ENCODE measurements around the gene PHF23.

Gene PHF23

DNA sequence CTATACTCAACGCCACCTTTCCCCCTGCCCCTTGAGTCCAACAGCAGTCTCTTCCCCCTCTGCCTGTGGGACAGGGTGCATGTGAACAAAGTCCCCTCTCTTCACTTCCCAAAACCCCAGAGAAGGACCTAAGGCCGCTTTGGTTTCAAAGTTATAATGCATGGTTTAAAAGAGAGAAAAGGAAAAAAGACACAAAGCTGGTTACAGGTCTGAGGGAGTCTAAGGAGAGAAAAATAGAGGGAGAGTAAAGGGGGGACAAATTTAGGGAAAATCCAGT is 4.1 kb upstream of the PHF23 start:
- Histone ChIP-seq H3K27ac (peak overlapping the region; percentile 94), H3K9ac (no peak overlapping the region), H3K4me3 (ENCODE audit: low read depth, low read length) (peak overlapping the region; percentile 94), H2AFZ (peak overlapping the region; percentile 81), H3K27me3 (ENCODE audit: control insufficient read depth, insufficient read depth, low read length) (no peaks in the 10 kb centered on the region), H3K79me2 (peaks cover 16% of the 10 kb centered on the region), H3K4me1 (peaks cover 17% of the 10 kb centered on the region), H3K9me3 (ENCODE audit: control insufficient read depth, low read length) (no peaks in the 10 kb centered on the region), H3K36me3 (ENCODE audit: control insufficient read depth, insufficient read depth, low read length) (no peaks in the 10 kb centered on the region), H3K4me2 (ENCODE audit: low read length) (peak overlapping the region; percentile 98)
- TF ChIP-seq, protein P1, sequence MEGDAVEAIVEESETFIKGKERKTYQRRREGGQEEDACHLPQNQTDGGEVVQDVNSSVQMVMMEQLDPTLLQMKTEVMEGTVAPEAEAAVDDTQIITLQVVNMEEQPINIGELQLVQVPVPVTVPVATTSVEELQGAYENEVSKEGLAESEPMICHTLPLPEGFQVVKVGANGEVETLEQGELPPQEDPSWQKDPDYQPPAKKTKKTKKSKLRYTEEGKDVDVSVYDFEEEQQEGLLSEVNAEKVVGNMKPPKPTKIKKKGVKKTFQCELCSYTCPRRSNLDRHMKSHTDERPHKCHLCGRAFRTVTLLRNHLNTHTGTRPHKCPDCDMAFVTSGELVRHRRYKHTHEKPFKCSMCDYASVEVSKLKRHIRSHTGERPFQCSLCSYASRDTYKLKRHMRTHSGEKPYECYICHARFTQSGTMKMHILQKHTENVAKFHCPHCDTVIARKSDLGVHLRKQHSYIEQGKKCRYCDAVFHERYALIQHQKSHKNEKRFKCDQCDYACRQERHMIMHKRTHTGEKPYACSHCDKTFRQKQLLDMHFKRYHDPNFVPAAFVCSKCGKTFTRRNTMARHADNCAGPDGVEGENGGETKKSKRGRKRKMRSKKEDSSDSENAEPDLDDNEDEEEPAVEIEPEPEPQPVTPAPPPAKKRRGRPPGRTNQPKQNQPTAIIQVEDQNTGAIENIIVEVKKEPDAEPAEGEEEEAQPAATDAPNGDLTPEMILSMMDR (IDR thresholded peaks at IDR 0.05): no peak

DNA sequence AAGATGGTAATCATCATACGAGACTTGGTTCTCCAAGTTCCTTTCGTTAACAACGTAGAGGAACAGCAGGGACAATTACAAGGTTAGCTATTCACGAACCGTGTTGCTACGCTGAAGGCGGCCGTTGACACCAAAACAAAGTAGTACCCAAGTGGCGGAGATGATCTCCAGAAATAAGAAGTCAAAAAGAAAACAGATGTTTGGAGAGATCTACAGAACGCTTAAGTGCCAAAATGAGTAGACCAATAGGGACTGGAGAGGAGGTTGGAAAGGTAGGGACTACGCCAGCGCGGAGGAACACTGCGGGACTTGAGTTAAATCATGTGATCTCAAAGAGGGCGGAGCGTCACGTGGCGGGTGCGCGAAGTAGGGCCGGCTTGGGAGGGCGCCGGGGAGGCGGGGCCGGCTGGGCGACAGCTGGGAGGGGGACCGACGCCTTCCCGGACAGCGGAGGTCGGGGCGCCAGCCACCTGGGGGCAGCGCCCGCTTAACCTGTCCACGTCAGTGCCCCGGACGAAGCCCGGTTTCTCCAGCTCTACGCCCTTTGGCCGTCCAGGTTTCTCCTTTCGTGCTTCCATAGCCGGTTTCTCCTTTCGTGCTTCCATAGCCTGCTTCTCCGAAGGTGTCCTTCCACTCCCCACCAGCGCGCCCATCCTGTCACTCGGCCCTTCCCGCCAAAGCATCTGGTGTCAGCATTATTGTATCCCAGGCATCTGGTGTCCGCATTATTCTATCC is 3.6 kb upstream of the PHF23 start:
- no peaks in the 10 kb centered on the region for H3K27me3 ChIP-seq (ENCODE audit: control insufficient read depth, insufficient read depth, low read length)
- H3K9me3 ChIP-seq (ENCODE audit: control insufficient read depth, low read length): no peaks in the 10 kb centered on the region
- H3K9ac ChIP-seq: peak overlapping the region; percentile 33
- TF ChIP-seq, protein P1 (IDR thresholded peaks at IDR 0.05): peak; percentile 11
- H2AFZ ChIP-seq: peak overlapping the region; percentile 81
- H3K4me3 ChIP-seq (ENCODE audit: low read depth, low read length): peak overlapping the region; percentile 94
- peaks cover 17% of the 10 kb centered on the region for H3K4me1 ChIP-seq
- H3K36me3 ChIP-seq (ENCODE audit: control insufficient read depth, insufficient read depth, low read length): no peaks in the 10 kb centered on the region
- H3K27ac ChIP-seq: peak overlapping the region; percentile 94
- H3K4me2 ChIP-seq (ENCODE audit: low read length): peak overlapping the region; percentile 98
- H3K79me2 ChIP-seq: peaks cover 15% of the 10 kb centered on the region

DNA sequence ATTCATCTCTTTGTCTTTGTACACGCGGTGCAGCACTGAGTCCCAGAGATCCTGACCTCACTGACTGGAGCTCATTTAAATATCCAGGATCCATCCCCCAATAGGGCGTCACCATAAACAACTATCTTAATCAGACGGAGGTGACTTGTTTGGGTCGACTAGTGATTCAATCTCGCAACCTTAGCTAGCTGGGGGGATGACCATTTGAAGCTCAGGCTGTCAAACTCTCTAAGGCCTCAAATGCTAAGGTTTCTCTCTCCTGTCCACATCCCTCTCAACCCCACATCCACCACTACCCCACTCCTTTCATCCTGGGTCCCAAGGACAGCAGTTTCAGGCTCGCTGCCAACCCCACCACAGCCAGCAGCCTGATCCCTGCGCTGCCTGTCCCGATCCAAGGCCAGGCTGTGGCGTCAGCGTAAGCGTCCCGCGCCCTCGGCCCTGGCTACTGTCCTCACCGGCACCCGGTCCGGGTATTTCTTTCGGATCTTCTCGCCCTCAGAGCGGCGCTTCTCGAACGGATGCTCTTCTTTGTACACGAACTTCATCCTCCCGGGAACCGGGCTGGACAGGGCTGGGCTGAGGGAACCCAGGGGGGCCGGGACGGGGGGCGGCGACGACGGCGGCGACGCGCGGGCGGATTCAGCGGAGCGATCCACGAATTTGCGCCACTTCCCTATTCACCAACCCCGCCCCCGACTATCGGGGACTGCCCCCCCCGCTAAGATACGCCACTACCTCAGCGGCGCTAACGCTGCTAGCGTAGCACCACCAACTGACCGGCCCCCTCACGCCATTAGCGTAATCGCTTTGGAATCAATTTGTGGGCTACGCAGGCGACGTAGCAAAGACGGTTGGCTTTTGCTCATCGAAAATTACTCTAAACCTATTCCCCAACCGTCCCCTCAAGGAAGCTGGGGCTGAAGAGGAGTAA is 2.8 kb upstream of the PHF23 start, which contains the start of gene GABARAP:
Gene GABARAP, minus strand, starts transcription at position 667 of the 934 bp plus-strand sequence. Its CDS starts 119 bp downstream, at position 548.
- H3K4me2 ChIP-seq (ENCODE audit: low read length): peak within 1 kb of the TSS; percentile 98
- H3K4me3 ChIP-seq (ENCODE audit: low read depth, low read length): peak within 1 kb of the TSS; percentile 94
- no peaks in the 10 kb centered on the region for H3K9me3 ChIP-seq (ENCODE audit: control insufficient read depth, low read length)
- peaks cover 17% of the 10 kb centered on the region for H3K4me1 ChIP-seq
- peak within 1 kb of the TSS; percentile 82 for H3K9ac ChIP-seq
- TF ChIP-seq, protein P1 (IDR thresholded peaks at IDR 0.05): no peak
- peak within 1 kb of the TSS; percentile 94 for H3K27ac ChIP-seq
- no peaks in the 10 kb centered on the region for H3K36me3 ChIP-seq (ENCODE audit: control insufficient read depth, insufficient read depth, low read length)
- H3K79me2 ChIP-seq: peaks cover 7% of the 10 kb centered on the region
- no peaks in the 10 kb centered on the region for H3K27me3 ChIP-seq (ENCODE audit: control insufficient read depth, insufficient read depth, low read length)
- peak within 1 kb of the TSS; percentile 81 for H2AFZ ChIP-seq

DNA sequence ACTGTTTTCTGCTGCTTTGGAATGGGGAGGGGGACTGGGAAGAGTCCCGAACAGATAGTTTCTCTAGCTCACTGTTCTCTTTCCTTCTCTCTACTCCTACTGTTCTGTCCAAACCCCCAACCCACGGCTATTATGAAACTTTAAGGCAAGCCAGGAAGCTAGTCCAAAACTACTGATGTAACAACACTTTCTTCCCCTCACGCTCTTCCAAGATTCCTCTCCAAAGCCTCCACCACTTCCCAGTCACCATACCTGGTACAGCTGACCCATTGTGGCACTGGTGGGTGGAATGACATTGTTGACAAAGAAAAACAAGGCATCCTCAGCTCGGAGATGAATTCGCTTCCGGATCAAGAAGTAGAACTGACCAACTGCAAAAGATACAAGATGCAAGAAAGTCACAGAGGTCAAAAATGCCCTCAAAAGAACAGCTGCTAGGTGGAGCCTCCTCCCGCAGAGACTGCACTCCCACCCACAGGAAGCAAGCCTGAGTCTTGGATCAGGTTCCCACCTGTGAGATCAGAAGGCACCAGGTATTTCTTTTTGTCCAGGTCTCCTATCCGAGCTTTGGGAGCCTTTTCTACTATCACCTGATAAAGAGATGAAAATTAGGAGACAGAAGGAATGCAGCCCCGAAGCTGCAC is 2.0 kb upstream of the PHF23 start:
- Histone ChIP-seq H3K4me1 (peaks cover 17% of the 10 kb centered on the region), H3K9ac (no peak overlapping the region), H3K27ac (peak overlapping the region; percentile 94), H3K27me3 (ENCODE audit: control insufficient read depth, insufficient read depth, low read length) (no peaks in the 10 kb centered on the region), H3K79me2 (peaks cover 3% of the 10 kb centered on the region), H3K9me3 (ENCODE audit: control insufficient read depth, low read length) (no peaks in the 10 kb centered on the region), H3K4me3 (ENCODE audit: low read depth, low read length) (peak overlapping the region; percentile 94), H3K4me2 (ENCODE audit: low read length) (peak overlapping the region; percentile 98), H3K36me3 (ENCODE audit: control insufficient read depth, insufficient read depth, low read length) (no peaks in the 10 kb centered on the region), H2AFZ (no peak overlapping the region)
- TF ChIP-seq, protein P1 (IDR thresholded peaks at IDR 0.05): no peak

Measured in parathyroid adenoma (tissue), 2 donors.